HG03045 (cell line): ENCODE data around the gene BUB1.
"Not testable (repeated sequence)": the region's sequence is repeated elsewhere in the genome, so short reads cannot be mapped to it uniquely, and the experiment has no call there.

Experiments
- ATAC-seq: cut with Tn5 transposase; IDR thresholded peaks from one replicate; pipeline ENCODE4 v1.9.1; 2021; ENCODE audit warnings: mild to moderate bottlenecking, moderate library complexity; ENCODE audit not compliant: unreplicated experiment

Gene BUB1

GRCh38 chr2:110677530-110678456, at the start of gene BUB1:
Gene BUB1 (minus strand): TSS chr2:110678063. CDS start chr2:110677995, 68 bp downstream.
- peak; percentile 79 for ATAC-seq

- no peak for ATAC-seq
Measured at GRCh38 chr2:110726285-110726684, 48.4 kb upstream of the BUB1 start.

- ATAC-seq: no peak
Measured at GRCh38 chr2:110725859-110726258, 48.0 kb upstream of the BUB1 start.

GRCh38 chr2:110725370-110725769, 47.5 kb upstream of the BUB1 start:
- no peak for ATAC-seq

GRCh38 chr2:110724820-110725219, 47.0 kb upstream of the BUB1 start:
- no peak for ATAC-seq

GRCh38 chr2:110720547-110720946, 42.7 kb upstream of the BUB1 start:
- no peak for ATAC-seq

GRCh38 chr2:110718990-110719389, 41.1 kb upstream of the BUB1 start:
- no peak for ATAC-seq

GRCh38 chr2:110718382-110718781, 40.5 kb upstream of the BUB1 start:
- no peak for ATAC-seq

- no peak for ATAC-seq
Measured at GRCh38 chr2:110717734-110718133, 39.9 kb upstream of the BUB1 start.

GRCh38 chr2:110716959-110717645, 39.2 kb upstream of the BUB1 start:
- no peak for ATAC-seq

GRCh38 chr2:110714452-110715224, 36.8 kb upstream of the BUB1 start:
- ATAC-seq: no peak

- no peak for ATAC-seq
Measured at GRCh38 chr2:110713513-110714362, 35.9 kb upstream of the BUB1 start.

GRCh38 chr2:110712737-110713136, 34.9 kb upstream of the BUB1 start:
- no peak for ATAC-seq

GRCh38 chr2:110708455-110708854, 30.6 kb upstream of the BUB1 start:
- no peak for ATAC-seq

- no peak for ATAC-seq
Measured at GRCh38 chr2:110707386-110707965, 29.6 kb upstream of the BUB1 start.

- ATAC-seq: no peak
Measured at GRCh38 chr2:110702514-110703380, 24.9 kb upstream of the BUB1 start.

GRCh38 chr2:110698253-110698652, 20.4 kb upstream of the BUB1 start:
- not testable (repeated sequence) for ATAC-seq

- ATAC-seq: not testable (repeated sequence)
Measured at GRCh38 chr2:110695146-110695898, 17.5 kb upstream of the BUB1 start.
